Hepatocyte (in vitro differentiated cells): ENCODE data around the gene ZNF215.

Experiments used
- EZH2 ChIP-seq: fragments of 200-600 bp; sonication (generic); IDR thresholded peaks from 2 replicates; pipeline ENCODE4 v1.6.1; 2016; ENCODE audit warnings: antibody characterized with exemption, mild to moderate bottlenecking, borderline replicate concordance
- TF ChIP-seq, protein P1 (sequence below): fragments of 200-600 bp; sonication (generic); IDR thresholded peaks from 2 replicates; pipeline ENCODE4 v1.5.1; 2016; ENCODE audit warnings: antibody characterized with exemption, mild to moderate bottlenecking; ENCODE audit not compliant: poor library complexity

DNA sequence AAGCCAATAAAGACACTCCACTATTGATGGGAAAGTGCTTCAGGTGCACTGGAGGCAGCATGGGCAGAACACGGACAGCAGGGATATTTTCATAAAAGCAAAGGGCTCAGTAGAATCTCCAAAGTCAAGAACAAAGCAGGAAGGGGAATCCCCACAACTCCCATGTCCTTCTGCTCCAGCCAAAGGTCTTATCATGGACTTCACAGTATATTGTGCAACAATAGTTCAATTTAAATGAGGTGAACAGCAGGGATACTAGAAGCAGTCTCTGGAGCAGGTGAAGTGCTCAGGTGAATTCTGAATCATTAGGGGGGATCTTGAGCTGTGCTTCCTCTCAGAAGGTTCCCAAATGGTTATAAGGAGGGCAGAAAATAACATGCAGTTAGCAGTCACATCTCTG is 27.3 kb upstream of the ZNF215 start:
- TF ChIP-seq, protein P1, sequence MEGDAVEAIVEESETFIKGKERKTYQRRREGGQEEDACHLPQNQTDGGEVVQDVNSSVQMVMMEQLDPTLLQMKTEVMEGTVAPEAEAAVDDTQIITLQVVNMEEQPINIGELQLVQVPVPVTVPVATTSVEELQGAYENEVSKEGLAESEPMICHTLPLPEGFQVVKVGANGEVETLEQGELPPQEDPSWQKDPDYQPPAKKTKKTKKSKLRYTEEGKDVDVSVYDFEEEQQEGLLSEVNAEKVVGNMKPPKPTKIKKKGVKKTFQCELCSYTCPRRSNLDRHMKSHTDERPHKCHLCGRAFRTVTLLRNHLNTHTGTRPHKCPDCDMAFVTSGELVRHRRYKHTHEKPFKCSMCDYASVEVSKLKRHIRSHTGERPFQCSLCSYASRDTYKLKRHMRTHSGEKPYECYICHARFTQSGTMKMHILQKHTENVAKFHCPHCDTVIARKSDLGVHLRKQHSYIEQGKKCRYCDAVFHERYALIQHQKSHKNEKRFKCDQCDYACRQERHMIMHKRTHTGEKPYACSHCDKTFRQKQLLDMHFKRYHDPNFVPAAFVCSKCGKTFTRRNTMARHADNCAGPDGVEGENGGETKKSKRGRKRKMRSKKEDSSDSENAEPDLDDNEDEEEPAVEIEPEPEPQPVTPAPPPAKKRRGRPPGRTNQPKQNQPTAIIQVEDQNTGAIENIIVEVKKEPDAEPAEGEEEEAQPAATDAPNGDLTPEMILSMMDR = no peak
- TF ChIP-seq EZH2 = no peak
